HG03457 (cell line): ENCODE measurements around the gene NCKIPSD.

Experiments used
- ATAC-seq: cut with Tn5 transposase; IDR thresholded peaks from one replicate; pipeline ENCODE4 v1.9.1; 2021; ENCODE audit warnings: moderate number of reproducible peaks; ENCODE audit not compliant: unreplicated experiment

NCKIPSD gene

DNA sequence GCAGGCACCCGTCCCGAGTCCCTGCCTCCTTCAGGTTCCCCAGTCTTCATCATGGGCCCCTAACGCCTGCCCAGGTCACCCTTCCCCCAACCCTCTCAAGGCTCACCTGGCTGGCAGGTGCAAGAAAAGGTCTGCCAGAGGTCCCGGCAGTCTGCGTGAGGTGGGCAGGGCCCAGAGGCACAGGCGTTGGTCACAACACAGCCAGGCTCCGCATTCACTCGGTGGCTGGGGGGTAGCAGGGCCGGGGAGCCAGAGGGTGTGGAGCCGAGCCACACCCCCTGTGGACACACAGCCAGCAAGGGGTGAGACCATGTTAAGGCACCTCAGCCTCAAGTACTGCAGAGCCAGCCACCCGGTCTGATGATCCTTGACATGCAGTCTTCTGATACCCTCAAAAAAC is 33.9 kb downstream of the NCKIPSD start:
- no peak for ATAC-seq

DNA sequence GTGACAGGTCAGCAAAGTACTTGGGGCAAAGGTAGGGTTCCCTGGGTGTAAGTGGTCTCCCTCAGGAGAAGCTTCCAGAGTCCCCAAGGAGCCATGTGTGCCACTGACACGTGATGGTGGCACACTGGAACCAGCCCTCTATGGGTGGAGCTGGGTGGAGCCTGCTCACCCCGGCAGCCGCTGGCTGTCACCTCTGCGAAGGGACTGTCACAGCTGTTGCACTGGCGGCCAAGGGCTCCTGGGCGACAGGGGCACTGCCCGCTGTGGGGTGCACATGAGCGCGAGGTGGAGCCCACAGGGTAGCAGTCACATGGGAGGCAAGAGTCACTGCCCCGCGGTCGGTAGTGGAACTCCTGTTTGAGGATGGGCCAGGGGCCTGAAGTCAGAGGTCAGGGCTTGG is 35.0 kb downstream of the NCKIPSD start:
- no peak for ATAC-seq

DNA sequence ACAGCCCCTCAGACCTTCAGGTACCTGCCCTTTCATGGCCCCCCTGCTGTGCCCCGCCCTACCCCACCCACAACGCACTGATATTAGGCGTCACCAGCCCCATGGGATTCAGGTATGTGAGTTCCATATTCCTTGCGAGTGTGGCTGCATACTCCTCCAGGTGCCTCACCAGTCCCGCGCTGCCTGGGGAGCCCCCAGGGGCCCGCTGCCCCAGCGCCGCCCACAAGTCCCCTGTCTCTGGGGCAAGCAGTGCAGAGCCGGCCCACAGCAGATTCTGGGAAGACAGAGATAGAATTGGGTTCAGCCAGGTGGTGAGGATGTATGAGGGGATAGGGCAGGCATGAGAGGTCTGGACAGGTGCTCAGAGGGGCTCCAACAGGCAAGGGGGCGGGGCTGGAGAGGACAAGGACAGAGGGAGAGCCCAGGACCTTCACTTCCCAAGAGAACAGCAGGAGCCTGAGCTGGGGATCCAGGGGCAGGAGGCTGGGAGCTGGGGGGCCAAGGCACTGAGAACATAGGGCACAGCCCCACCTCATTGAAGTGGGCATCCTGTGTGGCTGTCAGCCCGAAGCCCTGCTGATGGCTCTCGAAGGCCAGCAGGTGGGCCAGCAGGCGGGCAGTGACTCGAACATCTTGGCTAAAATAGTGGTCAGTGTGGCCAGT is 37.4 kb downstream of the NCKIPSD start:
- no peak for ATAC-seq

DNA sequence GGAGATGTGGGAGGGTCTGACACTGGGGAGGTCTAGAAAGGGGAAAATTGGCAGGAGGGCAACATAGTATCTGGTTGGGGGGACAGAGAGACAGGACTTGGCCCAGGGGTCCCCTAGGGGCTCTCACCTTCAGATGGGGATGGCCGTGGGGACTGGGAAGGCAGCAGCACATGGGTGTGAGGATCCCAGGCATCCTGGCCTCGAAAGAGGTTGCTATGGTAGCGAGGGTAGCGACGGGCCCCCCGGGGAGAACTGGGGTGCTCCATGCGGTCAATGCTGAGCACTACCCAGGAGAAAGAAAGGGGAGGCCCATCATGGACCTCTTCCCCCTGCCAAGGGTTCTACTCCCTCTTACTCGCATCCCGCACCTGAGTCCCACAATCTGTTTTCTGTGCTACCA is 38.0 kb downstream of the NCKIPSD start:
- ATAC-seq: no peak

DNA sequence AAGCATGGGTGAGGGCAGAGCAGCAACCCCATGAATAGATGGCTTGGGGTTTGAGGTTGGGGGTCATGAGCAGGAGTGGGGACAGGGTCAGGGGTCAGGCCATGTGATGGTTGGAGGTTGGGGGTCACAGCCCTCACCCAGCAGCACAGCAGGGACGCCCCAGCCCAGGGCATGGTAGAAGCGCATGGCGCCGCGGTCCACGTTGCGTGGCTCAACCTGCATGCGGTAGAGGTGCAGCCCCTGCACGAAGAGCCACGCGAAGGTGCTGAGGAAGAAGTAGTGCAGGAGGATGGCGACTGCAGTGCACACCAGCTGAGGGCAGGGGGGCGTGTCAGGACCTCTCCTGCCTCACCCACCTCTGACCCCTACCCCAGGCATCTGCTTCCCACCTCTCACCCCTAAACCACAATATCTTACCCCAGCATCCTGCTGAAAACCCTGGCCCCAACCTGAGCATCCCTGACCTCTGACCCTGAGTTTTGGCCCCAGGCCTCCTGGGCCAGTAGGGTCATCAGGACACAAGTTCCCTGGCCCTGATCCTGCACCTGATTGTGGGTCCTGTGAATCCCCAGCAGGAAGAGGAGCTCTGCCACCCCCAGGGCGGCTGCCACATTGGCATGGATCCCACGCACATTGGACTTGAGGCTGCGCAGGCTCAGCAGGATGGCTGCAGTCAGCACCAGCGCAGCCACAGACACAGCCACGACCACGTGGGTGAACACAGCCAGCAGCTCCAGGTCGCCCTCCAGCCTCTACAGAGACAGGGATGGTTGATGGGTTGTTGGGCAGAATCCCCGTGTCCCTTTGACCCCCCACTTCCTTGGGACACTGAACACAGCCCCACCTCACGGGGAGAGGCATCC is 40.6 kb downstream of the NCKIPSD start:
- no peak for ATAC-seq

DNA sequence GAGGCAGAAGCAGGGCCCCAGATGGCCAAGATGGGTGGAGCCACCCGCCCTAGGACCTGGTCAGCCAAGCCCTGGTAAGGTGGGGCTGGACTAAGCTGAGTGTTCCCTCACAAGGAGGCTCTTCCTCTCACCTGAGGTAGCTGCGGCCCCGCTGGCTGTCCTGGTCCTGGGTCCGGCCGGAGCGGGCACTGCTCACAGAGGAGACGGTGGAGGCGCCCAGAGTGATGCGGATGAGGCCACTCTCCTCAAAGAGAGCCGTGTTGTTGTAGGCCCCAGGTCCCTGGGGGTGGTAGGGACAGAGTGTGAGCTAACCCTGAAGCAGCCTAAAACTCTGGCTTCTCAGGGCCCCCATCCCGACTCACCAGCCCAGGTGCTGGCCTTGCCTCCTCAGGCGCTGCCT is 43.1 kb downstream of the NCKIPSD start:
- ATAC-seq: no peak

DNA sequence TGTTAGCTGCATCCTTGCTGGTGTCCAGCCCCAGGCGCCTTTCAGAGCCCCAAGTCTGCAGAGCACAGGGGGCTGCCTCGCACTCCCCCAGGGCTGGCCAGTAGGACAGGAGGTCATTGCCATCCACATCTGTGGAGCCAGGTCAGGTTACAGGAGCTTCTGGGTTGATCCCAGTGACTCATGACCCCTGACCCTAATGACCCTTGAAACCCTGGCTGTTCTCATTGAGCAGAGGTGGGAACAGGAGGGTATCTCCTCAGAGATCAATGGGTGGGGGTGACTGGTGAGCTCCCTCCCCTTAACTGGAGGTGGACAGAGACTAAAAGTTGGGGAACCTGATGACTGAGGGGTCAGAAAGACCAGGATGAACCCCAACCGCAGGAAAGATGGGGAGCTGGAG is 44.3 kb downstream of the NCKIPSD start:
- no peak for ATAC-seq

DNA sequence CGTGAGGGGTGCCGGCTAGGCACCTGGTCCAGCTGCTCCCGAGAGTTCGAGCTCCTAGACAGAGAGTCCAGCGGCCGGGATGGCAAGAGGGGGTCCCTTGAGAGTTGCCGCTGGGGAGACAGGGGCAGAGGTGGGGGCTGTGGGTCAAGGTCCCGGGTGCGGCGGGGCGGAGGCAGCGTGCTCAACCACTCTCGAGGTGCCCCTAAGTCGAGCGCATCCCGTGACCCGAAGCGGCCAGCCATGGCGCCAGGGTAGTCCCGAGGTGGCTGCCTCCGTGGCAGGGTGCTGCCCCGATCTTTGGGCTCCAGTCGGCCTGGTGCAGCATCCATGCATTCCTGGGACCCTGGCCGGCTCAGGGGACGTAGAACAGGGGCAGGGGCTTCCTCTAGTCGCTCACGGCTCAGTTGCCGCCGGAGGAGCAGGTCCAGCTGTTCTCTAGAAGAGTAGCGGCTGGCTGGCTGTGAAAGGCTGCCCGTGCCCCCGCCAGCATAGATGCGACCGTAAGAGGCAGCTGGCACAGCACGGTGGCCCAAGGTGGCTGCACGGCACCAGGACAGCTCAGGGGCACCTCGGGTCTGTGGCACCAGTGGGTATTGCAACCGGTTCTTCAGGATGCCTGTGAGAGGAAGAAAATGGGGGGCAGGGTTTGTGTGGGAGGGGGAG is 45.6 kb downstream of the NCKIPSD start:
- ATAC-seq: no peak

DNA sequence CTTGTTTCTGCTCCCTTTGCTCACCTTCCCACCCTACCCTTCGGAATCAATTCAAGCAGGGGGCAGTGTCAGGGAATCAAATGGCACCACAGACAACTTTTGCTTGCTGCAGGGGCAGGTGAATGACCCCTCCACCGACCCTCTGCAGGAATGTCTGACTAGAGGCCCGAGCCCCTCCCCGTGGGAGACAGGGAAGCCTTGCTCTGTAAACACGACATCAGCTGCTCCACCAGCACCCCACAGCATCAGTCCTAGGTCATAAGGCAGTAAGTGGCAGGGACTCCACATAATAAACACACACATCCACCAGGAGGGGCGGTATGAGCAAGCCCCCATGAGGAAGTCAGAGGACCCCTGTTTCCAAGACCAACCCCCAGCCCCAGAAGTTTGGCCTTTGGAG is 48.4 kb downstream of the NCKIPSD start:
- ATAC-seq: no peak

DNA sequence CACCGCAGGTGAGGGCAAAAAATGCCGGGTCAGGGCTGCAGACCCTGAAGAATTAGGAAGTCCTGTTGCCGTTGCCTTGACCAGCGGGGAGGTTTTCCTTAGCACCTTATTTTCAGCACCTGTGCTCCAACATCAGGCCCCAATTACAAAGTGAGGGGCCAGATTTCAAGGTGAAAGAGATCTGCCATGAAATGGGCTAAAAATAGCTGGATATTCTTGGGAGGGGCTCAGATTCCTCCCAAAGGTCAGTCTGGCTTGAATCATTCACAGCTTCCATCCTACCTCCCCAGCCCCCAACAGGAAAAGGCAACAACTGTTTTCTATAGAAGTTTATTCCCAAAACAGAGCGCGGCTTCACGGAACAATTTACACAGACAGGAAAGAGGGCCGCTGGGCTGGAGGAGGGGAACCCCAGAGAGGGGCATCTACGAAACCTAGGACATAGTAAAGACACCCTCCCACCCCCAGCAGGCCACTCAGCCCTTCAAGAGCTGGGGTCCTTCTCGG is 49.5 kb downstream of the NCKIPSD start:
- no peak for ATAC-seq

DNA sequence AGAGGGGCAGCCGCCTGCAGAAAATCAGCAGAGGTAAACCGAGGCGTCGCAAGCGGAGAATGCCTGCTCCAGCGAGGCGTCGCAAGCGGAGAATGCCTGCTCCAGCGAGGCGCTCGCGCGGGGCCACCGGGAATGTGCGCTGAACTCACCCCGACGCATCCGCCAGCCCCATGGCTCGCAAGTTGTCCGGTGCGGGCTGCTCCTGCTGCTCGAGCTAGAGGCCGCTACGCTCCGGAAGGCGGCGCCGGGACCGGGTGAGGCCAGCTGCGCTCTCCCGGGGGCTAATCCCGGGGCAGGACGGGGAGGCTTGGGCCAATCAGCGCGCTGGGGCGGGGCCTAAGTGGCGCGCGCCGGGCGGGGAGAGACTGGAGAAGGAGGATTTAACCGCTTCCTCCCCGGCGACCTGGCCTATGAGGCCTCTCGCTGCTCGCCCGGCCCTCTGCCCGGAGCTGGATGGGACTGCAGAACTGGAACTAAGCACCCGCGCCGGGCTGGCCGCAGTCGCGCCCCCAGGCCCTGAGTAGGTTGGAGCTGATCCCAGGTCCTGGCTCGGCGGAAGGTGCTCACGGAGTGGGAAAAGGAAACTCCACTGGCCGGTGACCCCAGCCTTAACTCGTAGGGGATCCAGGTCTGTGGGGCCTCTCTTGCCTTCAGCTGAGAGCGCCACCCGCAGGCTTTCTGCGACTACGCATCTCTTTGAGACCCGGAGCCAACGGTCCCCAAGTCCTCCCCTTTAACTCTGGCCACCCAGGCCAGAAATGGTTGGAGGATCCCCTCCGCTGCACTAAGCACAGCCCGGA is 50.3 kb downstream of the NCKIPSD start, which contains the start of gene SLC26A6:
Gene SLC26A6, minus strand, starts transcription at position 240 of the 800 bp plus-strand sequence. Its CDS starts 68 bp downstream, at position 172.
- peak; percentile 62 for ATAC-seq

DNA sequence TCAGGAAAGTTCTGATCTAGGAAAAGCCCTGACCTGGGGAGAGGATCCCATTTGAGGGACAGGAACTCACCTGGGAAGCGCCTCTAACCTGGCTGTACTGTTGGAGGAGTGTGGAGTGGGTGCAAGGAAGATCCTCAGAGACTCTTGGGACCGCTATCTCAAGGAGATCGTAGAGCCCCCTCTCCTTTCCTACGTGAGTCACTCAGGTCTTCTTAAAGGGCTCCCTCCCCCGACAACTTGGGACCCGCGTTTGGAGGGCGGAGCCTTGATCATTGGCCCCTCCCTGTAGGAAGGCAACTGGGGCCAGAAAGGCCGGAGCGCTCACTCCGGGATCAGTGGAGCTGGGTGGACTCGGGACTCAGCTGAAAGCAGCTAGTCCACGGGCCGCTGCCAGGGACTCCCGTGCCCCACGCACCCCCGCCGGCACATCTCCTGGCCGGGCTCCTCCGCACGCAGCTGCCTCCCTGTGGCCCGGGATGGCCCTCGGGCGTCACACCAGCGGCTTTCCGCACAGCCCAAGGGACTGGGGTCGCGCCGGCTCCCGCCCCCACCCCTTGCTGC is 51.0 kb downstream of the NCKIPSD start:
- peak; percentile 13 for ATAC-seq

DNA sequence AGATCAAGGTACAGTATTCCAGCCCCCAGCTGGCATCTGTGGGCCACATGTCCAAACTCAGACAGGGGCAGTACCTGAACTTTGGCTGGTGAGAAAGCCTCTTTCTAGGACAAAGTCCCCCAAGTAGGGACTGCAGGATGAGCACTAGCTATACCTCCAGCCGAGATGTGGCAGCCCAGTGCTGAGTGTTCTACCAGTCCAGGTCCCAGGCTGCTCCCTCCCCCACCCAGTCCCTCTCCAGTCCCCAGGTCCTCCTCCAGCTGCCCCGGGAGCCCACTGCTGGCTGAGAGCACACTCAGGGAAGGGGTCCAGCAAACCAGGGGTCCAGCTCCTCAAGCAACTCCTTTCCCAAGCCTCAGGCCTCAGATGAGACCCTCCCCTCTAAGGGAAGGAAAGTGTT is 52.0 kb downstream of the NCKIPSD start:
- ATAC-seq: no peak

DNA sequence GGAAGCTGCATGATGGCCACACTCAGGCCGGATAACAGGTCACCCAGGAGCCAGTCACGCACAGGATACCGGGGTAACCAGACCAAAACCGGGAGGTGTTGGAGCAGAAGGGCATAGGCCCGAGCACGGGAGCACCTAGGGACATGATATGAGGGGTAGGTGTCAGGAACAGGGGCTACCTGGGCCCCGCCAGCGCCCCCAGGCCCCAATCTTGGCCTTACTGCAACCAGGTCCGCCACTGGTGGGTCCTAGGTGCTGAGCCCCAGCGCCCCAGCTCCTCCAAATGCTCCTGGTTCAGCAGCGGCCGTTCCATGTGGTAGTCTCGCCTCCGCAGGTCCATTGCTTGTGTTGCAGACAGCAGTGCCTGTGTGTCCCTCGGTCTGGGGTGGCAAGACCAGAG is 52.5 kb downstream of the NCKIPSD start:
- ATAC-seq: no peak

DNA sequence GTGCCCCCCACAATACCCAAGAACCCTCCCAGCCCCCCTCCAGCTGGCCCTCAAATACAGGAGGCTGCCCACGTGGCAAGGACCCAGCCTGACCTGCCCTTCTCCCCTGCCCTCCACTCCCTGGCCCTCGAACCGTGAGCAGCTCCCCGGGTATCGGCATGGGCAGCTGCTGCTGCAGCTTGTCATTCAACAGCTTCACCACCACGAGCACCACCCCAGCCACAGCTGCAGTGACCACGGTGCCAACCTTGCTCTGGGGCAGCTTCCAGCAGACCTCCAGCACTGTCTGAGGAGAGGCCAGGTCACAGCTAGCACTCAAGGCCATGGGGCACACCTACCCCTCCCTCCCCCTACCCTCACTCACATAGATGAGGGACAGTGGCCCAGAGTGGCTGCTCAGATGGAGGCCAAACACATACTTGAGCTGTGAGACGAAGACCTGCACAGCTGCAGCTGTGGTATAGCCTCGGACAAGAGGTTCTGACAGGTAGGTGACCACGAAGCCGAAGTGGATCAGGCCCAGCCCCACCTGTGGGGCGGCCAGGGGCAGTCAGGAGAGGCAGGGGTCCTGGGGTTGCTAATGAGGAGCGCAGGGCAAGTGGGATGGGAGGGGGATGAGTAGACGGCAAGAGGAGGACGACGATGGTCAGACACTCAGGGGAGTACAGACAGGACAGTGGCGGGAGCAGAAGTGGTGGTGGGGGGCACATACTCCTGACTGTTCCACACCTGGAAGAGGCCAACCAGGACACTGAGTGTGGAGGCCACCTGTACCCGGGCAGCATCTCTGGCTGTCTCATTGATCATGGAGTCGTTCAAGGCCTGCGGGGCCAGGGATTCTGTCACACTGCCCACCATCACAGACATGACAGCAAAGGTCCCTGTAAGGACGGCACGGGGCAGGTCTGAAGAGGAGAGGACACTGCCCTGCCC is 53.9 kb downstream of the NCKIPSD start:
- no peak for ATAC-seq

DNA sequence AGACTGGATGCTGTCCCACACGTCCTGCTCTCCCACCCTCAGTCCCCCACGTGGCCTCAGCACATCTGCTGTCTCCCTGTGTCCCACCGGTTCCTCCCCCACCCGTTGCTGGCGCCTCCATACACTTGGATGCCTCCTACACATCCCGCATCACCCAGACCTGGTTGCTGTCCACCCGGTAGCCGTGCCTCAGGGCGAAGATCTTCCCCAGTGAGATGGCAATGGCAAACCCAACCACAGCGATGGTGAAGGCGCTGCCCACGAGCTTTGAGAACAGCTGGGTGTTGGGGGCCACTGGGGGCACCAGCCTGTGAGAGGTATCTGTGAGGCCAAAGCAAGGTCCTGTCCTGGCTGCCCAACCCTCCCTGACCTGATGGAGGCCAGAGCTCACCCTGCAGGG is 54.9 kb downstream of the NCKIPSD start:
- ATAC-seq: no peak

DNA sequence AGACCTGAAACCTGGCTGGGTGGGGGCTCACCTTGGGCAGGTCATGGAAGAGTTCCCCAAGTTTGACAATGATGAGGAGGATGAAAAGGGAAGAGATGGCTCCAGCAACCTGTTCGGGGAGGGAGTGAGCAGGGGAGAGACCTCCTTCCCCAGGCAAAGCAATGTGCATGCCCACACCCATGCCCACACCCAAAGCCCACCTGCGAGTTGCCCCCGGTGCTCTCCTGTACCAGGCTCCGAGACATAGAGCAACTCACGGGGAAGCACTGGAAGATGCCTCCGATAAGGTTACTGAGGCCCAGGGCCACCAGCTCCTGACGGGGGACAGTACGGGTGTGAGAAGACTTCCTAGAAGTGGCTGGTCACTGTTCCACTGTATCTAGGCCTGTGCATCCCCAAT is 55.3 kb downstream of the NCKIPSD start:
- ATAC-seq: no peak

DNA sequence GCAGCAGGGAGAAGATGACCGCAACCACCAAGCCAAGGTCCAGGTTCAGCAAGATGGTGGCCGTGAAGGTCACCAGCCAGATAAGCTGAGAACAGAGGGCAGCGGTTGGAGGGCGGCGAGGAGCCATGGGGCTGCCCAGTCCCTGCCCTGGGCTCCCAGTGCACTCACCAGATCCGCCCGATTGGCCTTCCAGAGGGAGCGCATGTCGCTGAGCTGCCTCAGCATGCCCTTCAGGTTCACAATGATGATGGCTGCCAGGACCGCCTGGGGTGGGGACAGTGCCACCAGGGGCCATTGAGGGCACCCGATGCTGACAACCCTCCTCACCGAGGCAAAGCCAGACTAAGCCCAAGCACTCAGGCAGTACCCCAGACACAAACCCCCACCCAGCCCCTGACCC is 55.8 kb downstream of the NCKIPSD start:
- ATAC-seq: no peak

DNA sequence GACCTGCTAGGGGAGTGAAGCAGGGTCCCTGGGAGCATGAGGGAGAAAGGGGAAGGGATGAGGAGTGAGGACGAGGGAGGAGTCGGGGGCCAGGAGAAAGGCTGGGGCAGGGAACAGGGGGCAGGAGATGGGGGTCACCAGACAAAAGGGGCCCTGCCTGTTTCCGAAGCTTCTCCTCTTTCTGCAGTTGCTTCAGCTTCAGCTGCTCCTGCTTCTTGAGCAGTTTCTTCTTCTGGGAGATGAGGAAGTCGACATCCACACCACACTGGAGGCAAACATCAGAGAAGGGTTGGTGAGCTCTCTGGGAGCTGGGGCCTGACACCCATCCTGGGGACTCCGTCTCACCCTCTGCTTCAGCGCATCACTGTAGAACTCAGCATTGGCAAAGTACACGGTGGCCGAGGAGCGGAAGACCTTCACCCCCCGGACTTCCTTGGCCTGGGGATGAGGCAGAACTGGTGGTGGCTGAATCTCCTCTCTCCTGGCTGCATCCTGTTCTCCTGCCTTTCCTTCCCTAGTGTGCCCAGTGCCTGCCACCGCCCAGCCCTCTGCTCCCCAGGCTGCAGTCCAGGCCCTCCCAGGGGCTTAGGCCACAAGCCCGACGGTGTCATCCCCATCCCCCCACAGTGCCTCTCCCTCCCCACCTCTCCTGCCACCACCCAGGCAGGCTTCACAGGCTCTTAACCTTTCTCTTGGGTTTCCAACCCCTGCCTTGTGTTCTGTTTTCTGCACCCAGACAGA is 57.3 kb downstream of the NCKIPSD start:
- ATAC-seq: no peak
